Measurements from ENCODE around the gene CCNE1. TPM values are rescaled to one million over a fixed set of nuclear protein-coding genes. Genes with fewer than 3 reads are reported as not detected.

The CCNE1 gene
- total RNA-seq, 1 experiment from 2014 or later = 12.0 TPM

DNA sequence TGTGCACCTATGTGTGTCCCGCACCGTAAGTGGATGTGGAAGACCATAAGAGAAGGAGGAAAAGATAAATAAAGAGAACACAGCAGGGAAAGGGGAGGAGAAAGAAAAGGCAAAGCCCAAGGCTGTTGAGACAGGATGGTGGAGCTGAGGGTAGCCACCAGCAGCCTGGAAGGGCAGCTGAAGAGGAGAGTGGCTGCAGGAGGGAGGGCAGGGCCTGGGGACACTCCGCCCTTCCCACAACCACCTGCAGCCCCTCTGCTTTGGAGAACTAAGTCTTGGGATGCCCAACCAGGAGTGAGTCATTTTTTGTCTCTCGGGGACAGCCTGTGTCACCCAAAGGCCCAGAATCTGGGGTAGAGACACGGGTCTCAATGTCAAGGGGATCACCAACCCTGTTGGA, 26.4 kb upstream of the CCNE1 start:
- no peak for TF ChIP-seq EZH2 (IDR thresholded peaks at IDR 0.05; ENCODE audit: borderline replicate concordance, low read depth, low read length, poor library complexity, severe bottlenecking)
- TF ChIP-seq, protein P1, sequence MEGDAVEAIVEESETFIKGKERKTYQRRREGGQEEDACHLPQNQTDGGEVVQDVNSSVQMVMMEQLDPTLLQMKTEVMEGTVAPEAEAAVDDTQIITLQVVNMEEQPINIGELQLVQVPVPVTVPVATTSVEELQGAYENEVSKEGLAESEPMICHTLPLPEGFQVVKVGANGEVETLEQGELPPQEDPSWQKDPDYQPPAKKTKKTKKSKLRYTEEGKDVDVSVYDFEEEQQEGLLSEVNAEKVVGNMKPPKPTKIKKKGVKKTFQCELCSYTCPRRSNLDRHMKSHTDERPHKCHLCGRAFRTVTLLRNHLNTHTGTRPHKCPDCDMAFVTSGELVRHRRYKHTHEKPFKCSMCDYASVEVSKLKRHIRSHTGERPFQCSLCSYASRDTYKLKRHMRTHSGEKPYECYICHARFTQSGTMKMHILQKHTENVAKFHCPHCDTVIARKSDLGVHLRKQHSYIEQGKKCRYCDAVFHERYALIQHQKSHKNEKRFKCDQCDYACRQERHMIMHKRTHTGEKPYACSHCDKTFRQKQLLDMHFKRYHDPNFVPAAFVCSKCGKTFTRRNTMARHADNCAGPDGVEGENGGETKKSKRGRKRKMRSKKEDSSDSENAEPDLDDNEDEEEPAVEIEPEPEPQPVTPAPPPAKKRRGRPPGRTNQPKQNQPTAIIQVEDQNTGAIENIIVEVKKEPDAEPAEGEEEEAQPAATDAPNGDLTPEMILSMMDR (conservative IDR thresholded peaks at IDR 0.05; ENCODE audit: low read depth, low read length) = no peak
- POLR2A ChIA-PET (ENCODE audit: low non-redundant PET) = no interaction called here
- no peak overlapping the region for H3K27ac ChIP-seq (ENCODE audit: low read depth, low read length, poor library complexity, severe bottlenecking)
- no peaks in the 10 kb centered on the region for H3K36me3 ChIP-seq (ENCODE audit: insufficient read depth, low read length, poor library complexity, severe bottlenecking)
- no peaks in the 10 kb centered on the region for H3K27me3 ChIP-seq (replicated peaks; ENCODE audit: insufficient read depth, low read depth, low read length, poor library complexity)
- CTCF ChIA-PET = no interaction called here
- no TSS peak for BruUV-seq (replicated peaks)
- no peaks in the 10 kb centered on the region for H3K9me3 ChIP-seq (ENCODE audit: low read depth, low read length, poor library complexity, severe bottlenecking)
- intact Hi-C loops (cut with micrococcal nuclease; ENCODE audit: unreplicated experiment) = no loop called here
- DNase-seq (ENCODE audit: low spot score) = no peak
- H3K4me1 ChIP-seq (ENCODE audit: insufficient read depth, low read length, poor library complexity, severe bottlenecking) = no peaks in the 10 kb centered on the region
- no peak overlapping the region for H3K4me3 ChIP-seq (ENCODE audit: low read depth, low read length, poor library complexity, severe bottlenecking)

DNA sequence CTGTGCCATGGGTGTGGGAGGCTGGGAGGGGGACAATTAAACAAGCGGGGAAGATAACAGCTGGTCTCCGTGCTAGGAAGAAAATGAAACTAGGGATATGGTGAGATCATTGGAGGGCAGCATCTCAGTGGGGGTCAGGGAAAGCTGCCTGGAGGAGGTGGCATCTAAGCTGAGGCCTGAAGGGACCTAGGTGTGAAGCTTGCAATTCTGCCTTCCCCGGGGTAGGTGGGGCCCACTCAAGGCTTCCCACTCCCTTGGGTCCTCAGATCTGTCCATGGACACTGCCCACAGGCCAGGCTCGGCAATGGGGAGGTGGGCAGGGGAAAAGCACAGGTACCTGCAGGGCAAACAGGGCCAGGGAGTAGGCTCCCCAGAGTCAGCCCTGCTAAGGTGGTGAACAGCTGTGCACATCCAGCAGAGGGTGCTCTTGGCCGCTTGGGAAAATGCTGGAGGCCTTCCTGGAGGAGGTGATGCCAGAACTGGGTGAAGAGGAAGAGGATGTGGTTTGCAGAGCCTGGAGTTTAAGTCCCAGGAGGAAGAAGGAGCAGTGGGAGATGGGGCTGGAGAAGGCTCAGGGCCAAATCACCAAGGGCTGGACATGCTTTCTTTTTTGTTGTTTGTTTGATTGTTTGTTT, 25.7 kb upstream of the CCNE1 start:
- POLR2A ChIA-PET (ENCODE audit: low non-redundant PET) = no interaction called here

DNA sequence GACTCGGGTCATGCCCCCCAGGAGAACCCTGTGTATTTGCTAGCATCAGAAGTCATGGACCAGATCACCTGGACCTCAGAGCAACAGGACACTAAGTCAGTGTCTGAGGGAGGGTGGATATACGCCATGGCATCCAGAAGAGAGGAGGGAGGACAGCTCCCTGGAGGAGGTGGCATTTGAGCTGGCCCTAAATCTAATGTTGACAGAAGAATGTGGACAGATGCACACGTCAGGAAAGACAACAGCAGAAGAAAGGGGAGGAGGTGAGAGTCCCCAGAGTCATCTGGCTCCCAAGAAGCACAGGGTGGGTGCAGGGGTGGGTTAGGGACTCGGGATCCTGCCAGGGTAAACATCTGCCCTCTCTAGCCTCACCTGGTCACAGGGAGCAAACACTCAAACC, 24.5 kb upstream of the CCNE1 start:
- ChIA-PET CTCF (no interaction called here), POLR2A (ENCODE audit: low non-redundant PET) (no interaction called here)
- Histone ChIP-seq H3K4me1 (ENCODE audit: insufficient read depth, low read length, poor library complexity, severe bottlenecking) (no peaks in the 10 kb centered on the region), H3K27ac (ENCODE audit: low read depth, low read length, poor library complexity, severe bottlenecking) (no peak overlapping the region), H3K27me3 (replicated peaks; ENCODE audit: insufficient read depth, low read depth, low read length, poor library complexity) (no peaks in the 10 kb centered on the region), H3K4me3 (ENCODE audit: low read depth, low read length, poor library complexity, severe bottlenecking) (no peak overlapping the region), H3K9me3 (ENCODE audit: low read depth, low read length, poor library complexity, severe bottlenecking) (no peaks in the 10 kb centered on the region), H3K36me3 (ENCODE audit: insufficient read depth, low read length, poor library complexity, severe bottlenecking) (no peaks in the 10 kb centered on the region)
- TF ChIP-seq EZH2 (IDR thresholded peaks at IDR 0.05; ENCODE audit: borderline replicate concordance, low read depth, low read length, poor library complexity, severe bottlenecking) = no peak
- no peak for DNase-seq (ENCODE audit: low spot score)
- intact Hi-C loops (cut with micrococcal nuclease; ENCODE audit: unreplicated experiment) = no loop called here
- BruUV-seq (replicated peaks) = no TSS peak

More for the DNA sequence above, 25.7 kb upstream of the CCNE1 start:
- no peak for TF ChIP-seq EZH2 (IDR thresholded peaks at IDR 0.05; ENCODE audit: borderline replicate concordance, low read depth, low read length, poor library complexity, severe bottlenecking)
- TF ChIP-seq, protein P1 (conservative IDR thresholded peaks at IDR 0.05; ENCODE audit: low read depth, low read length) = 0 out of 2 replicates have a peak, but pooled peaks have one; percentile 18
- intact Hi-C loops (cut with micrococcal nuclease; ENCODE audit: unreplicated experiment) = no loop called here
- Histone ChIP-seq H3K4me1 (ENCODE audit: insufficient read depth, low read length, poor library complexity, severe bottlenecking) (no peaks in the 10 kb centered on the region), H3K4me3 (ENCODE audit: low read depth, low read length, poor library complexity, severe bottlenecking) (no peak overlapping the region), H3K9me3 (ENCODE audit: low read depth, low read length, poor library complexity, severe bottlenecking) (no peaks in the 10 kb centered on the region), H3K36me3 (ENCODE audit: insufficient read depth, low read length, poor library complexity, severe bottlenecking) (no peaks in the 10 kb centered on the region), H3K27me3 (replicated peaks; ENCODE audit: insufficient read depth, low read depth, low read length, poor library complexity) (no peaks in the 10 kb centered on the region), H3K27ac (ENCODE audit: low read depth, low read length, poor library complexity, severe bottlenecking) (no peak overlapping the region)
- CTCF ChIA-PET = no interaction called here
- BruUV-seq (replicated peaks) = no TSS peak
- no peak for DNase-seq (ENCODE audit: low spot score)

DNA sequence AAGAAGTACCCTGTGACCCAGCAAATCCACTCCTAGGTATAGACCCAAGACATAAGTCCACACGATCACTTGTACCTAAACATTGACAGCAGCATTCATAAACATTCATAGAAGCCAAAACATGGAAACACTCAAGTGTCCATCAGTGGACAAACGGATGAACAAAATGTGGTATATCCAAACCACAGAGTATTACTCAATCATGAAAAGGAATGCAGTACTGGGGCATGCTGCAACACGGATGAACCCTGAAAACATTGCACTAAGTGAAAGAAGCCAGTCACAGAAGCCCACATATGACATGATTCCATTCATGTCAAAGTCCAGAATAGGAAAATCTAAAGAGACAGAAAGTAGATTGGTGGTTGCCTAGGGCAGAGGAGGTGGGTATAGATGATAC, 22.8 kb upstream of the CCNE1 start:
- CTCF ChIA-PET = no interaction called here
- Histone ChIP-seq H3K9me3 (ENCODE audit: low read depth, low read length, poor library complexity, severe bottlenecking) (no peaks in the 10 kb centered on the region), H3K4me3 (ENCODE audit: low read depth, low read length, poor library complexity, severe bottlenecking) (no peak overlapping the region), H3K36me3 (ENCODE audit: insufficient read depth, low read length, poor library complexity, severe bottlenecking) (no peaks in the 10 kb centered on the region), H3K27ac (ENCODE audit: low read depth, low read length, poor library complexity, severe bottlenecking) (no peak overlapping the region), H3K4me1 (ENCODE audit: insufficient read depth, low read length, poor library complexity, severe bottlenecking) (no peaks in the 10 kb centered on the region), H3K27me3 (replicated peaks; ENCODE audit: insufficient read depth, low read depth, low read length, poor library complexity) (no peaks in the 10 kb centered on the region)
- intact Hi-C loops (cut with micrococcal nuclease; ENCODE audit: unreplicated experiment) = no loop called here
- POLR2A ChIA-PET (ENCODE audit: low non-redundant PET) = no interaction called here
- TF ChIP-seq EZH2 (IDR thresholded peaks at IDR 0.05; ENCODE audit: borderline replicate concordance, low read depth, low read length, poor library complexity, severe bottlenecking) = no peak
- TF ChIP-seq, protein P1 (conservative IDR thresholded peaks at IDR 0.05; ENCODE audit: low read depth, low read length) = no peak
- DNase-seq (ENCODE audit: low spot score) = no peak
- BruUV-seq (replicated peaks) = no TSS peak

Measured in A673 (cell line).